ENCODE results near the gene HOXC4. TPM values are rescaled to one million over a fixed set of nuclear protein-coding genes. Genes with fewer than 3 reads are reported as not detected.

HOXC4 gene
- polyA plus RNA-seq, 1 donor from 2014 or later: not detected

GRCh38 chr12:54038871-54039414 is 14.7 kb upstream of the HOXC4 start:
- Histone ChIP-seq H2AFZ (ENCODE audit: low read depth, low read length) (no peak overlapping the region), H4K20me1 (ENCODE audit: insufficient read depth) (no peaks in the 10 kb centered on the region), H3K9me3 (ENCODE audit: low read length) (no peaks in the 10 kb centered on the region), H3F3A (ENCODE audit: insufficient read depth, low read length, poor library complexity, severe bottlenecking) (no peaks in the 10 kb centered on the region), H3K79me2 (replicated peaks; ENCODE audit: insufficient read depth, low read length) (no peaks in the 10 kb centered on the region), H3K27me3 (ENCODE audit: insufficient read depth, low read depth, low read length) (peaks cover 99% of the 10 kb centered on the region), H3K9ac (ENCODE audit: low read length) (no peak overlapping the region), H3K4me3 (ENCODE audit: low read length) (no peak overlapping the region), H3K9me2 (ENCODE audit: insufficient read depth, low read length) (no peaks in the 10 kb centered on the region), H3K27ac (ENCODE audit: low read length) (no peak overlapping the region), H3K4me2 (ENCODE audit: low read length) (no peak overlapping the region), H3K36me3 (ENCODE audit: insufficient read depth, low read length) (no peaks in the 10 kb centered on the region)
- TF ChIP-seq EZH2 (IDR thresholded peaks at IDR 0.05; ENCODE audit: borderline replicate concordance, insufficient read depth, low read length, poor library complexity, severe bottlenecking): no peak
- TF ChIP-seq, protein P1, sequence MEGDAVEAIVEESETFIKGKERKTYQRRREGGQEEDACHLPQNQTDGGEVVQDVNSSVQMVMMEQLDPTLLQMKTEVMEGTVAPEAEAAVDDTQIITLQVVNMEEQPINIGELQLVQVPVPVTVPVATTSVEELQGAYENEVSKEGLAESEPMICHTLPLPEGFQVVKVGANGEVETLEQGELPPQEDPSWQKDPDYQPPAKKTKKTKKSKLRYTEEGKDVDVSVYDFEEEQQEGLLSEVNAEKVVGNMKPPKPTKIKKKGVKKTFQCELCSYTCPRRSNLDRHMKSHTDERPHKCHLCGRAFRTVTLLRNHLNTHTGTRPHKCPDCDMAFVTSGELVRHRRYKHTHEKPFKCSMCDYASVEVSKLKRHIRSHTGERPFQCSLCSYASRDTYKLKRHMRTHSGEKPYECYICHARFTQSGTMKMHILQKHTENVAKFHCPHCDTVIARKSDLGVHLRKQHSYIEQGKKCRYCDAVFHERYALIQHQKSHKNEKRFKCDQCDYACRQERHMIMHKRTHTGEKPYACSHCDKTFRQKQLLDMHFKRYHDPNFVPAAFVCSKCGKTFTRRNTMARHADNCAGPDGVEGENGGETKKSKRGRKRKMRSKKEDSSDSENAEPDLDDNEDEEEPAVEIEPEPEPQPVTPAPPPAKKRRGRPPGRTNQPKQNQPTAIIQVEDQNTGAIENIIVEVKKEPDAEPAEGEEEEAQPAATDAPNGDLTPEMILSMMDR (IDR thresholded peaks at IDR 0.05; ENCODE audit: poor library complexity, severe bottlenecking): no peak
- no peak for TF ChIP-seq MXI1 (conservative IDR thresholded peaks at IDR 0.05; ENCODE audit: poor library complexity, severe bottlenecking)
- TF ChIP-seq EP300 (conservative IDR thresholded peaks at IDR 0.05; ENCODE audit: poor library complexity, severe bottlenecking): no peak

DNA sequence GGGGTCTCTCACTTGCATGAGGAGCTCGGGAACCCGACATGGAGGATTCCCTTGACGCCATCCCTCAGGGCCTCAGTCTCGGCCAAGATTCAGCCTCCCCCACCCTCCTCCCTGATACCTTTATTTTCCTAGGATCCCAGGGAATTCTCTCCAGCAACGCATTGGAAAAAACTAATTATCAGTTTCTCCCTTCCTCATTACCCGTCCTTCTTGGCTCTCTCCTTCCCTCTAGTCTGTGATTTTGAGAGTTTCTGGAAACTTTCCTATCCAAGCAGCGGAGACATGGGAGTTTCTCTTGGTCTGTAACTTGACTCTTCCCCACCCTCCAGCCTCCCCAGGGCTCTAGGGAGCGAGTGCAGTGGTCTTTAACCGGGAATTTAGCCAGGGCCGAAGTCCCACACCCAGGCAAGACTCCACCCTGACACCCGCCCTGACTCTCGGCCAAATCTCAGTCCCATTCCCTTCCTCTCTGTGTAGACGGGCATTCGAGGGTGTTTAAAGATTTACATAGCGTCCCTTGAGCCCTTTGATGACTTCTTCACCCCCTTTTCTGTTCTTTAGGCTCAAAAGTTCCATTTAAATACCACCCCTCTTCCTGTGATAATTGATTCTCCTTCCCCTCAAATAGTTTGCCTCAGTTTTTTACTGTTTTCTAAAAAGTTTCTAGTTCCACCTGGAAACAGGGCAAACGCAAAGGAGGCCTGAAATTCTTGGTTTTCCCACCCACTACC is 14.1 kb upstream of the HOXC4 start:
- Histone ChIP-seq H3K36me3 (ENCODE audit: insufficient read depth, low read length) (no peaks in the 10 kb centered on the region), H3K9me2 (ENCODE audit: insufficient read depth, low read length) (no peaks in the 10 kb centered on the region), H3K79me2 (replicated peaks; ENCODE audit: insufficient read depth, low read length) (no peaks in the 10 kb centered on the region), H3K4me2 (ENCODE audit: low read length) (no peak overlapping the region), H3K9ac (ENCODE audit: low read length) (no peak overlapping the region), H3K27me3 (ENCODE audit: insufficient read depth, low read depth, low read length) (peaks cover 99% of the 10 kb centered on the region), H3F3A (ENCODE audit: insufficient read depth, low read length, poor library complexity, severe bottlenecking) (no peaks in the 10 kb centered on the region), H3K9me3 (ENCODE audit: low read length) (no peaks in the 10 kb centered on the region), H2AFZ (ENCODE audit: low read depth, low read length) (no peak overlapping the region), H4K20me1 (ENCODE audit: insufficient read depth) (no peaks in the 10 kb centered on the region), H3K27ac (ENCODE audit: low read length) (no peak overlapping the region), H3K4me3 (ENCODE audit: low read length) (no peak overlapping the region)
- TF ChIP-seq, protein P1 (IDR thresholded peaks at IDR 0.05; ENCODE audit: poor library complexity, severe bottlenecking): no peak
- TF ChIP-seq SMC3 (conservative IDR thresholded peaks at IDR 0.05; ENCODE audit: poor library complexity) (no peak), EZH2 (IDR thresholded peaks at IDR 0.05; ENCODE audit: borderline replicate concordance, insufficient read depth, low read length, poor library complexity, severe bottlenecking) (no peak)

GRCh38 chr12:54040148-54040494 is 13.5 kb upstream of the HOXC4 start:
- TF ChIP-seq RAD21 (conservative IDR thresholded peaks at IDR 0.05): no peak
- no peak for TF ChIP-seq POLR2AphosphoS5 (IDR thresholded peaks at IDR 0.05)
- TF ChIP-seq REST (IDR thresholded peaks at IDR 0.05; ENCODE audit: borderline replicate concordance): no peak
- no peak for TF ChIP-seq MXI1 (conservative IDR thresholded peaks at IDR 0.05; ENCODE audit: poor library complexity, severe bottlenecking)
- no peak for TF ChIP-seq EP300 (conservative IDR thresholded peaks at IDR 0.05; ENCODE audit: poor library complexity, severe bottlenecking)
- TF ChIP-seq TAF1 (IDR thresholded peaks at IDR 0.05; ENCODE audit: low read depth): no peak
- no peak for TF ChIP-seq EZH2 (IDR thresholded peaks at IDR 0.05; ENCODE audit: borderline replicate concordance, insufficient read depth, low read length, poor library complexity, severe bottlenecking)
- TF ChIP-seq, protein P1 (IDR thresholded peaks at IDR 0.05; ENCODE audit: poor library complexity, severe bottlenecking): no peak
- no peak for TF ChIP-seq SMC3 (conservative IDR thresholded peaks at IDR 0.05; ENCODE audit: poor library complexity)

More at GRCh38 chr12:54040148-54040494, 13.5 kb upstream of the HOXC4 start:
- Histone ChIP-seq H3K9ac (ENCODE audit: low read length) (no peak overlapping the region), H3K27ac (ENCODE audit: low read length) (no peak overlapping the region), H3K4me3 (ENCODE audit: low read length) (no peak overlapping the region), H3K79me2 (replicated peaks; ENCODE audit: insufficient read depth, low read length) (no peaks in the 10 kb centered on the region), H3K4me2 (ENCODE audit: low read length) (no peak overlapping the region), H3K9me3 (ENCODE audit: low read length) (no peaks in the 10 kb centered on the region), H4K20me1 (ENCODE audit: insufficient read depth) (no peaks in the 10 kb centered on the region), H3K27me3 (ENCODE audit: insufficient read depth, low read depth, low read length) (peaks cover 99% of the 10 kb centered on the region), H3K9me2 (ENCODE audit: insufficient read depth, low read length) (no peaks in the 10 kb centered on the region), H2AFZ (ENCODE audit: low read depth, low read length) (no peak overlapping the region), H3F3A (ENCODE audit: insufficient read depth, low read length, poor library complexity, severe bottlenecking) (no peaks in the 10 kb centered on the region), H3K36me3 (ENCODE audit: insufficient read depth, low read length) (no peaks in the 10 kb centered on the region)
